Measurements from ENCODE around the gene FAM72A.
"Not testable (repeated sequence)": the region's sequence is repeated elsewhere in the genome, so short reads cannot be mapped to it uniquely, and the experiment has no call there.

The FAM72A gene

DNA sequence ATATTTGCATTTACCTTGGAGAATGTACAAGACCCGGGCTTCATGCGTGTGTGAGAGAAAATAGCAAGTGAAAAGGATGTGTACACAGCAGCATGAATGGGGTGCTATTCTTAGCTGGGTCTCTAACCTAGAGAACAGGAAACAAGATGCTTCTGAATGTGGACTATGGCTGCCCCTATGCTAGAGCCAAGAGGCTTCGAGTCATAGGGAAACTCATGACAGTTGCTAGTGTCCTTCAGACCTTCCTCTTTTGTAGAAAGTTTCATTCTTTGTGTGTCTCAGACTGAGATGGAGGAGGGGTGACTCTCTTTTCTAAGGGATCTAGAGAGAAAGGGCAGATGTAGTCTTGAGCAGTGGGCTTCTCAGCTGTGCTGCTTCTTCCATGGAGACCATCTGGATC is 40.7 kb upstream of the FAM72A start:
- H4K91ac ChIP-seq (ENCODE audit: low read depth, low read length, poor library complexity); H2AK5ac ChIP-seq (ENCODE audit: low read depth, low read length); H3K4me1 ChIP-seq (ENCODE audit: control insufficient read depth in 2 of 2, insufficient read depth in 1 of 2, low read depth in 1 of 2, low read length in 2 of 2); H3K4ac ChIP-seq (ENCODE audit: low read length); H3K9me3 ChIP-seq (replicated peaks in 1 of 2; ENCODE audit: control insufficient read depth in 2 of 2, insufficient read depth in 1 of 2, low read depth in 1 of 2, low read length in 2 of 2); H3K27me3 ChIP-seq (ENCODE audit: control insufficient read depth in 3 of 3, insufficient read depth in 3 of 3, low read depth in 1 of 3, low read length in 3 of 3); H3K36me3 ChIP-seq (replicated peaks in 1 of 2; ENCODE audit: control insufficient read depth in 2 of 2, insufficient read depth in 2 of 2, low read length in 2 of 2); H3K4me2 ChIP-seq (ENCODE audit: insufficient read depth, low read length, poor library complexity, severe bottlenecking); H2BK120ac ChIP-seq (ENCODE audit: low read depth, low read length); DNase-seq (ENCODE audit: low spot score); H2BK12ac ChIP-seq (ENCODE audit: low read length); H3K27ac ChIP-seq (replicated peaks; ENCODE audit: low read length); H3K23ac ChIP-seq (ENCODE audit: low read depth, low read length, poor library complexity); H3K18ac ChIP-seq (ENCODE audit: low read length); H3K4me3 ChIP-seq (ENCODE audit: low read length in 2 of 2); H3K14ac ChIP-seq (ENCODE audit: low read length); H3K79me1 ChIP-seq (ENCODE audit: low read depth, low read length); H2BK15ac ChIP-seq (ENCODE audit: low read length); H4K8ac ChIP-seq (ENCODE audit: low read depth, low read length); H2AFZ ChIP-seq (ENCODE audit: low read length); H3K9ac ChIP-seq (ENCODE audit: low read depth, low read length, poor library complexity); H2BK5ac ChIP-seq (ENCODE audit: low read length): not testable (repeated sequence)
- WGBS, 2 donors (ENCODE audit: extremely low coverage in 2 of 2, insufficient read length in 2 of 2, insufficient replicate concordance in 1 of 2) = no CpG with 5 or more reads among the region's 3 CpGs

DNA sequence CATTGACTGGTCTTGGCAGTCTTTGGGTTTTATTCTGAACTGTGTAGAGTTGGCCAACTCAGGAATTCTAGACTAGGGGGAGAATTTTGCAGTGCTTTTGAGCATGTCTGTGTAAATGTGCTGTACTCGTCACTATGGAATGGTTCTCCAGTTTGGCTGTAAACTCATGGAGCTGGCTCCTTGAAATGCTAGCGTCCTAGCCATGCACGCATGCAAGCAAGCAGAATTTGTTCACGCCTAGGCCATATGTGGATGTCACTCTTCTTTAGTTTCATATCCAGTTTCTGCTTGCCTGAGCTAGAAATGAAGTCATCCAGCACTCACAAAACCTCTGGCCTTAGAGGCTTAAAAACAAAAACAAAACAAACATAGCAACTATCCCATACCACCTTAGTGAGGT is 37.6 kb upstream of the FAM72A start:
- not testable (repeated sequence) for H3K4ac ChIP-seq (ENCODE audit: low read length); H2AK5ac ChIP-seq (ENCODE audit: low read depth, low read length); H2AFZ ChIP-seq (ENCODE audit: low read length); H3K4me1 ChIP-seq (ENCODE audit: control insufficient read depth in 2 of 2, insufficient read depth in 1 of 2, low read depth in 1 of 2, low read length in 2 of 2); H3K18ac ChIP-seq (ENCODE audit: low read length); H2BK15ac ChIP-seq (ENCODE audit: low read length); H3K9ac ChIP-seq (ENCODE audit: low read depth, low read length, poor library complexity); H3K4me2 ChIP-seq (ENCODE audit: insufficient read depth, low read length, poor library complexity, severe bottlenecking); H4K91ac ChIP-seq (ENCODE audit: low read depth, low read length, poor library complexity); H2BK12ac ChIP-seq (ENCODE audit: low read length); H3K14ac ChIP-seq (ENCODE audit: low read length); H3K36me3 ChIP-seq (replicated peaks in 1 of 2; ENCODE audit: control insufficient read depth in 2 of 2, insufficient read depth in 2 of 2, low read length in 2 of 2); H3K9me3 ChIP-seq (replicated peaks in 1 of 2; ENCODE audit: control insufficient read depth in 2 of 2, insufficient read depth in 1 of 2, low read depth in 1 of 2, low read length in 2 of 2); H3K27me3 ChIP-seq (ENCODE audit: control insufficient read depth in 3 of 3, insufficient read depth in 3 of 3, low read depth in 1 of 3, low read length in 3 of 3); DNase-seq (ENCODE audit: low spot score); H2BK120ac ChIP-seq (ENCODE audit: low read depth, low read length); H3K79me1 ChIP-seq (ENCODE audit: low read depth, low read length); H3K23ac ChIP-seq (ENCODE audit: low read depth, low read length, poor library complexity); H3K27ac ChIP-seq (replicated peaks; ENCODE audit: low read length); H4K8ac ChIP-seq (ENCODE audit: low read depth, low read length); H3K4me3 ChIP-seq (ENCODE audit: low read length in 2 of 2); H2BK5ac ChIP-seq (ENCODE audit: low read length)
- WGBS, 2 donors (ENCODE audit: extremely low coverage in 2 of 2, insufficient read length in 2 of 2, insufficient replicate concordance in 1 of 2) = no CpG with 5 or more reads among the region's 4 CpGs

DNA sequence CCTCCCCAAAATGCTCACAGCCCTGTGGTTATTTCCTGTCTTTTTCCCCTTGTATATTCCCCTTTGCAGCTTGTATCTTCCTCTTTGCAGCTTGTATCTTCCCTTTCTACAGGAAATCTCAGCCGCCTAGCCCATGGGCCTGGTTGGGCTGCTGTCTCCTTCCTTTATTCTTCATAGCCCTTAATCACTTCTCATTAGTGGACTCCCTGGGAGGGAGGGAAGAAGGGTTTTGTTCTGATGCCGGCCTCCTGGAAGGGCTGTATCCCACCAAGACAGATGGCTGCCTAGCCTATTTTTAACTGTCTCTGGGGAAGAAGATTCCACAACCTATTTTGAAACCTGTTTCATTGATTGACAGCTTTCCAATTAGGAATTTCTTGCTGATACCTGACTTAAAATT is 32.6 kb upstream of the FAM72A start:
- not testable (repeated sequence) for H2AFZ ChIP-seq (ENCODE audit: low read length); H3K27me3 ChIP-seq (ENCODE audit: control insufficient read depth in 3 of 3, insufficient read depth in 3 of 3, low read depth in 1 of 3, low read length in 3 of 3); H3K4me3 ChIP-seq (ENCODE audit: low read length in 2 of 2); H3K14ac ChIP-seq (ENCODE audit: low read length); H3K4me1 ChIP-seq (ENCODE audit: control insufficient read depth in 2 of 2, insufficient read depth in 1 of 2, low read depth in 1 of 2, low read length in 2 of 2); H2AK5ac ChIP-seq (ENCODE audit: low read depth, low read length); H3K79me1 ChIP-seq (ENCODE audit: low read depth, low read length); H2BK15ac ChIP-seq (ENCODE audit: low read length); H3K27ac ChIP-seq (replicated peaks; ENCODE audit: low read length); H3K4me2 ChIP-seq (ENCODE audit: insufficient read depth, low read length, poor library complexity, severe bottlenecking); H4K8ac ChIP-seq (ENCODE audit: low read depth, low read length); H2BK12ac ChIP-seq (ENCODE audit: low read length); DNase-seq (ENCODE audit: low spot score); H3K4ac ChIP-seq (ENCODE audit: low read length); H2BK5ac ChIP-seq (ENCODE audit: low read length); H3K9me3 ChIP-seq (replicated peaks in 1 of 2; ENCODE audit: control insufficient read depth in 2 of 2, insufficient read depth in 1 of 2, low read depth in 1 of 2, low read length in 2 of 2); H4K91ac ChIP-seq (ENCODE audit: low read depth, low read length, poor library complexity); H3K23ac ChIP-seq (ENCODE audit: low read depth, low read length, poor library complexity); H2BK120ac ChIP-seq (ENCODE audit: low read depth, low read length); H3K36me3 ChIP-seq (replicated peaks in 1 of 2; ENCODE audit: control insufficient read depth in 2 of 2, insufficient read depth in 2 of 2, low read length in 2 of 2); H3K18ac ChIP-seq (ENCODE audit: low read length); H3K9ac ChIP-seq (ENCODE audit: low read depth, low read length, poor library complexity)
- WGBS, 2 donors (ENCODE audit: extremely low coverage in 2 of 2, insufficient read length in 2 of 2, insufficient replicate concordance in 1 of 2) = no CpG with 5 or more reads among the region's 2 CpGs

DNA sequence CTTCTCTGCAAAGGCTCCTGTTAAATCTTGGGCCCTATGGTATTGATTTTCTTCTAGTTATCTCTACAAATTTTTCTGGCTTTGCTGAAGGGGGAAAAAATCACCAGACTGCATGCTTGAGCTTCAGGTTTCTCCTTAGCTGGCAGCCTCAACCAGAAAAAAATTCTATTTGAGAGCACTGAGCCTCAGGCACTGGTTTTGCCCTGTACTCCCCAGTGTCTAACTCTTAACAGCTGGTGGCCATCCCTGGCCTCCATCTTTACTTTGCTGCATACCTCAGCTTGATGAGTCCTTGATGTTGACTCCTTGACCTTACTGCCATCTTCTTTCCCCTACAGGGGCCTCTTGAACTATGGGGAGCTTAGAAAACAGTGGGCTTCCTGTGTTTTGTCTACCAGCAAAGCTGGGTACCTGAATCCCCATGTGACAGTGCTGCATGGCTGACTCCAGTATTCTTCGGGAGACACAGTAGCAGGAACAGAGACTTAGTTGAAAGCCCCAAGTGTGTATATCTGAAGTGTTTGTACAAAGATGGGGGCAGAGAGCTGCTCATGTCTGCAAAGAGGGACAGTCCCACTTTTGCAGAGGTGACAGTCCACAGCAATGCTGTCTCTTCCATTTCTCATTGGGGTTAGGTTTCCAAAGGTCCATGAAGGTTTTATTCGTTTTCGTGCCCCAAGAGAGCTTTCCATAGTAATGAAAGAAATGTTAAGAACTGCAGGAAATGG is 31.7 kb upstream of the FAM72A start:
- H2BK15ac ChIP-seq (ENCODE audit: low read length); H4K91ac ChIP-seq (ENCODE audit: low read depth, low read length, poor library complexity); H3K27ac ChIP-seq (replicated peaks; ENCODE audit: low read length); H3K18ac ChIP-seq (ENCODE audit: low read length); H3K14ac ChIP-seq (ENCODE audit: low read length); H2AFZ ChIP-seq (ENCODE audit: low read length); H2BK12ac ChIP-seq (ENCODE audit: low read length); H3K4me1 ChIP-seq (ENCODE audit: control insufficient read depth in 2 of 2, insufficient read depth in 1 of 2, low read depth in 1 of 2, low read length in 2 of 2); H3K9ac ChIP-seq (ENCODE audit: low read depth, low read length, poor library complexity); H3K4me3 ChIP-seq (ENCODE audit: low read length in 2 of 2); H3K4me2 ChIP-seq (ENCODE audit: insufficient read depth, low read length, poor library complexity, severe bottlenecking); H3K36me3 ChIP-seq (replicated peaks in 1 of 2; ENCODE audit: control insufficient read depth in 2 of 2, insufficient read depth in 2 of 2, low read length in 2 of 2); H3K79me1 ChIP-seq (ENCODE audit: low read depth, low read length); H3K23ac ChIP-seq (ENCODE audit: low read depth, low read length, poor library complexity); DNase-seq (ENCODE audit: low spot score); H2AK5ac ChIP-seq (ENCODE audit: low read depth, low read length); H4K8ac ChIP-seq (ENCODE audit: low read depth, low read length); H3K4ac ChIP-seq (ENCODE audit: low read length); H2BK5ac ChIP-seq (ENCODE audit: low read length); H2BK120ac ChIP-seq (ENCODE audit: low read depth, low read length); H3K9me3 ChIP-seq (replicated peaks in 1 of 2; ENCODE audit: control insufficient read depth in 2 of 2, insufficient read depth in 1 of 2, low read depth in 1 of 2, low read length in 2 of 2); H3K27me3 ChIP-seq (ENCODE audit: control insufficient read depth in 3 of 3, insufficient read depth in 3 of 3, low read depth in 1 of 3, low read length in 3 of 3): not testable (repeated sequence)
- no CpG with 5 or more reads among the region's 3 CpGs for WGBS, 2 donors (ENCODE audit: extremely low coverage in 2 of 2, insufficient read length in 2 of 2, insufficient replicate concordance in 1 of 2)
